Muscle layer of colon (tissue), 2 donors: ENCODE results near the gene ATXN7.

Experiments
- H3K27ac ChIP-seq: one replicate; pipeline ENCODE4 v1.7.0; 2013; ENCODE audit warnings: low read depth, mild to moderate bottlenecking, low read length, moderate library complexity
- H3K27me3 ChIP-seq, 2 donors: one replicate each; pipeline ENCODE4 v1.7.0; 2013; ENCODE audit warnings: low read length in 2 of 2, mild to moderate bottlenecking in 2 of 2; ENCODE audit not compliant: insufficient read depth in 2 of 2, control insufficient read depth in 1 of 2
- H3K36me3 ChIP-seq: one replicate; pipeline ENCODE4 v1.7.0; 2013; ENCODE audit warnings: mild to moderate bottlenecking, low read length; ENCODE audit not compliant: insufficient read depth
- H3K4me1 ChIP-seq: one replicate; pipeline ENCODE4 v1.7.0; 2013; ENCODE audit warnings: mild to moderate bottlenecking, low read length; ENCODE audit not compliant: insufficient read depth
- H3K4me3 ChIP-seq, 2 donors: one replicate each; pipeline ENCODE4 v1.7.0; 2013; ENCODE audit warnings: low read length in 2 of 2, low read depth in 1 of 2, mild to moderate bottlenecking in 1 of 2, moderate library complexity in 1 of 2
- H3K9ac ChIP-seq: one replicate; pipeline ENCODE4 v1.7.0; 2013; ENCODE audit warnings: low read length
- H3K9me3 ChIP-seq: one replicate; pipeline ENCODE4 v1.7.0; 2013; ENCODE audit warnings: mild to moderate bottlenecking, low read length
- donor health status: abdominal sarcoma.
- donor health status: Adenocarcinoma of cecum.

The ATXN7 gene

GRCh38 chr3:63910001-63910400 lies 46.3 kb downstream of the ATXN7 start:
- no peaks in the 10 kb centered on the region for H3K9me3 ChIP-seq
- peaks cover 25% of the 10 kb centered on the region for H3K4me1 ChIP-seq
- H3K4me3 ChIP-seq: no peak overlapping the region
- H3K27ac ChIP-seq: no peak overlapping the region
- no peak overlapping the region for H3K9ac ChIP-seq
- no peaks in the 10 kb centered on the region for H3K27me3 ChIP-seq
- H3K36me3 ChIP-seq: no peaks in the 10 kb centered on the region

DNA sequence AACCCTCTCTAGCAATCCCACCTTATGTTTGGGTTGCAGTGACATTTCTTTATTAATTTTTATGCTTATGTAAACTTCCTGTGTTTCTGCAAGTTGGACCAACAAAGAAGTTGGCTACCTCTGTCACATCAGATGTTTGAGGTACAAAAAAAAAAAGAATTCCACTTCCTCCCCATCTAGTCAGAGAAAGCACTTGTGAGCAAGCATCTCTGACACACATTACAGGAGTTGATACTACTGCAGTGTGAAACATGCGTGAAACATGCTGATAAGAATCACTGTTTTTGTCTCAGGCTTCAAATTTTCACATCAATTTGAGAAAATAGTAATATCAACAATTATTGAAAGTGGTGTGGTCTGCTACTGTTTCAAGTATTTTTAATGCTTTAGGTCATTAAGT lies 47.2 kb downstream of the ATXN7 start:
- Histone ChIP-seq H3K4me1 (peaks cover 26% of the 10 kb centered on the region), H3K9ac (no peak overlapping the region), H3K27me3 (no peaks in the 10 kb centered on the region), H3K27ac (no peak overlapping the region), H3K4me3 (no peak overlapping the region), H3K36me3 (peaks cover 4% of the 10 kb centered on the region), H3K9me3 (no peaks in the 10 kb centered on the region)

DNA sequence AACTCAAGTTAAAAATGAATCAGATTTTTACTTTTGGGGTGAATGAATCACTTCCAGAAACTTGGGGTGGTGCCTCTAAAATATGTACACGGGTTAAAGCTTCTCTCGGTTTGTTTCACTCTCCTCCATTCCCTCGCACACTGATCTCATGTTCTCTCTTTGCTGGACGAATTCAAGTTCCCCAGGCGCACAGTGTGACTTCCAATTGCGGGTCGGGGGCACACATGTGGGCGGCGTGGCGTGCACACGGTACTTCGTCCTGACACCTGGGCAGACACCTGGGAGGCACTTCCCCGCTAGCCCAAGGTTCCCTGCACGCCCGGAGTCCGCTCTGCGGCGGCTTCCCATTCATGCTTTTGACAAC lies 47.8 kb downstream of the ATXN7 start:
- H3K9ac ChIP-seq: peak overlapping the region; percentile 31
- peaks cover 26% of the 10 kb centered on the region for H3K4me1 ChIP-seq
- peaks cover 10% of the 10 kb centered on the region for H3K36me3 ChIP-seq
- no peaks in the 10 kb centered on the region for H3K27me3 ChIP-seq
- H3K4me3 ChIP-seq: peak overlapping the region; percentile 64 to 74
- peak overlapping the region; percentile 94 for H3K27ac ChIP-seq
- no peaks in the 10 kb centered on the region for H3K9me3 ChIP-seq

DNA sequence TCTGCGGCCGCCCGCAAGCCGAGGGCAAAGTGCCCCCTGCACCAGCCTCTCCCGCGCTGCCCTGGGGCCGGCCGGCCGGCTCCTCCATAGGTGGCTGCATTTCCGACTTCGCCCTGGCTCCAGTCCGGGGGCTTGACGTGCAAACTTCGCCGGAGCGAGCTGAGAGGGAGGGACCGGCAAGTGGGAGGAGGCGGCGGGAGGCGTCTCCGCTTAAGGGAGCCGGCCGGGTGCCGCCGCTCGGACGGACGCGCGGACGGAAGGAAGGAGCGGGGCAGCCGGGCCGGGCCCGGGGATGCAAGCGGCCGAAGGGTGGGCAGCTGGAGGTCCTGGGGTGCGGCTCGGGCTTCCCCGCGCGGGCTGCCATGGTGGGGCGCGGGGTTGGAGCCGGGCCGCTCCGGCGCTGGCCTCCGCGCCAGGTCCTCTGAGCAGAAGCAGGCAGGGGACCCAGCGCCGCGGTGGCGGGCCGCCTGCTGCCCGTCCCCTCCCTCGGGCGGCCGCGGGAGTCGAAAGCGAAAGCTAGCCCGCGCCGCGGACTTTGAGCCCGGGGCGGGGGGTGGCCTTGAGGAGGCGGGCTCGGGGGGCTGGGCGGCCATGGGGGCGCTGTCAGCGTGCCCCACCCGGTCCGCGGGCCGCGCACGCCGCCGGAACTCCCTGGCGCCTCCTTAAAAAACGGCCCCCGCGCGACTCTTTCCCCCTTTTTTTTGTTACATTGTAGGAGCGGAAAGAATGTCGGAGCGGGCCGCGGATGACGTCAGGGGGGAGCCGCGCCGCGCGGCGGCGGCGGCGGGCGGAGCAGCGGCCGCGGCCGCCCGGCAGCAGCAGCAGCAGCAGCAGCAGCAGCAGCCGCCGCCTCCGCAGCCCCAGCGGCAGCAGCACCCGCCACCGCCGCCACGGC lies 48.5 kb downstream of the ATXN7 start, which contains the start of gene SCAANT1:
SCAANT1 (minus strand) TSS at position 511 of the 895 bp plus-strand sequence.
- Histone ChIP-seq H3K27ac (peak within 1 kb of the TSS; percentile 94), H3K4me3 (peak within 1 kb of the TSS; percentile 64 to 74), H3K27me3 (no peaks in the 10 kb centered on the region), H3K4me1 (peaks cover 26% of the 10 kb centered on the region), H3K9ac (peak within 1 kb of the TSS; percentile 31), H3K9me3 (no peaks in the 10 kb centered on the region), H3K36me3 (peaks cover 11% of the 10 kb centered on the region)

- peak overlapping the region; percentile 60 for H3K27ac ChIP-seq
- peaks cover 11% of the 10 kb centered on the region for H3K36me3 ChIP-seq
- H3K4me3 ChIP-seq: peak overlapping the region; percentile 53 to 70
- H3K4me1 ChIP-seq: peaks cover 26% of the 10 kb centered on the region
- H3K27me3 ChIP-seq: no peaks in the 10 kb centered on the region
- H3K9ac ChIP-seq: peak overlapping the region; percentile 18
- no peaks in the 10 kb centered on the region for H3K9me3 ChIP-seq
Measured at GRCh38 chr3:63912768-63913588, 49.3 kb downstream of the ATXN7 start.

DNA sequence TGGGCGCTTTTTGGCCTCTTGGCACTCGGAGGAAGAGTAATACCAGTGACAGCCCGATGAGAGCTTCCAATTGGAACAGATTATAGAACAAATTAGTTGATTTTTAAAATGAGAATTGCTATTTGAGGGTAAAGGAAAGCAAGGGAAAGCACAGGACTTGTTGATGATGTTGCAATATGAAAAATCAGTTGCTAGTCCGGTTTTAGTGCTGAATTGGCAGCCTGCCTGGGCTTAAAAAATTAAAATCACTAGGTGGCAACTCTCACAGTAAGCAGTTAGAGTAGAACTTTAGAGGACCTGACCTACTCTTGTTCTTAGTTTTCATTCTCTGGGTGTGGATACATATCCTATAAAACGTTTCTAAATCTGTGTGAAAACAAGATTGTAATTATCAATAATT lies 50.6 kb downstream of the ATXN7 start:
- Histone ChIP-seq H3K9ac (no peak overlapping the region), H3K27ac (peak overlapping the region; percentile 19)

GRCh38 chr3:63918321-63918720 lies 54.7 kb downstream of the ATXN7 start:
- H3K27me3 ChIP-seq: no peaks in the 10 kb centered on the region
- H3K4me1 ChIP-seq: peaks cover 23% of the 10 kb centered on the region
- no peak overlapping the region for H3K9ac ChIP-seq
- peaks cover 34% of the 10 kb centered on the region for H3K36me3 ChIP-seq
- H3K27ac ChIP-seq: no peak overlapping the region
- H3K9me3 ChIP-seq: no peaks in the 10 kb centered on the region
- no peak overlapping the region for H3K4me3 ChIP-seq

More for the DNA sequence above, 50.6 kb downstream of the ATXN7 start:
- Histone ChIP-seq H3K27me3 (no peaks in the 10 kb centered on the region), H3K4me1 (peaks cover 26% of the 10 kb centered on the region), H3K4me3 (no peak overlapping the region), H3K9me3 (no peaks in the 10 kb centered on the region), H3K36me3 (peaks cover 19% of the 10 kb centered on the region)

DNA sequence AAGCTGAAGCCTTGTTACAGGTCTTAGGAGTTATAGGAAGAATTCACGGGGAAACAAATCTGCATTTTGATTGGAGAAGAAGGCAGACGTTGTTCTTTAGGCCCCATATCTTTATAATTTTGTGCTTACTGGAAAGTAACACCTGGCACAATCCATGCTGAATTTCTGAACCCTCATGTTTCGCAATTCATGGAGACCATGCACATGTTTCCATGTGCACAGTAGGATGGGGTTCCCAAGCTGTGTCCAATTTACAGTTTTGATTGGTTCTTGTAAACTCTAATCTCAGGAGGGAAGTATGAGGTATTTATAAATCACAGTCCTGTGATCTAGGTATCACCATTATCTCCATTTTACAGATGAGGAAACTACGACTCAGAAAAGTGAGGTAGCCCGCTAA lies 56.3 kb downstream of the ATXN7 start:
- no peak overlapping the region for H3K4me3 ChIP-seq
- H3K36me3 ChIP-seq: peaks cover 36% of the 10 kb centered on the region
- H3K27me3 ChIP-seq: no peaks in the 10 kb centered on the region
- H3K9me3 ChIP-seq: no peaks in the 10 kb centered on the region
- peaks cover 7% of the 10 kb centered on the region for H3K4me1 ChIP-seq
- no peak overlapping the region for H3K27ac ChIP-seq
- H3K9ac ChIP-seq: no peak overlapping the region

DNA sequence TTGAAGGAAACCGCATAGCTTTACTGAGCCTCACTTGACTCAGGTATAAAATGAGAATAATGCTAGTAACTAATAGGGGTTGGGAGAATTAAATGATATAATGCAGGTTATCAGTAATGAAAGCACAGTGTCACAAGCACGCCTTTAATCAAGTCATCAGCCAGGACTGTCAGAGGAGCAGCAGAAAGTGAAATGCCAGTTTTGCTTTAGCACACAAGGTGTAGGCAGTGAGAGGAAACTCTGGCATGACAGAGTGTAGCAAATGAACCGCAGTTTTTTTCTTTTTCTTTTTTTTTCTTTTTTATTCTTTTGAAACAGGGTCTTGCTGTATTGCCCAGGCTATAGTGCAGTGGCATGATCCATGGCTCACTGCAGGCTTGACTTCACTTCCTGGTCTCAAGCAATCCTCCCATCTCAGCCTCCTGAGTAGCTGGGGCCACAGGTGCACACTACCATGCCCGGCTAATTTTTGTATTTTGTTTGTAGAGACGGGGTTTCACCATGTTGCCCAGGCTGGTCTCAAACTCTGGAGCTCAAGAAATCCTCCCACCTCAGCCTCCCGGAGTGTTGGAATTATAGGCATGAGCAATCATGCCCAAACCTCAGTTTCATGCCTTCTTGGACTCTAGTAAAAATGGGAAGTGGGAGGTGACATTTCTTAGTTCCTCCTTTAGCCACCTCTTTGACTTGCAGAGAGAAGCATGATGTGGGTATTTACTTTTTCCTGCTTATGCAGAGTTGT lies 58.2 kb downstream of the ATXN7 start:
- no peak overlapping the region for H3K9ac ChIP-seq
- H3K4me1 ChIP-seq: peaks cover 8% of the 10 kb centered on the region
- H3K4me3 ChIP-seq: no peak overlapping the region
- no peaks in the 10 kb centered on the region for H3K9me3 ChIP-seq
- no peaks in the 10 kb centered on the region for H3K27me3 ChIP-seq
- no peak overlapping the region for H3K27ac ChIP-seq
- H3K36me3 ChIP-seq: peaks cover 33% of the 10 kb centered on the region

- peaks cover 33% of the 10 kb centered on the region for H3K36me3 ChIP-seq
- no peak overlapping the region for H3K4me3 ChIP-seq
- H3K27ac ChIP-seq: no peak overlapping the region
- H3K27me3 ChIP-seq: no peaks in the 10 kb centered on the region
- H3K9ac ChIP-seq: no peak overlapping the region
- H3K4me1 ChIP-seq: peaks cover 8% of the 10 kb centered on the region
- H3K9me3 ChIP-seq: no peaks in the 10 kb centered on the region
Measured at GRCh38 chr3:63922491-63923199, 59.0 kb downstream of the ATXN7 start.
